Loucy (cell line): ENCODE data around the gene CHMP4B.
A peak's percentile ranks its signal among the peaks of the same experiment; 100 is the strongest.

Experiments
- H2AFZ ChIP-seq: fragments of 200-600 bp; sonication (generic); 2 replicates; pipeline ENCODE4 v1.6.0; 2016; ENCODE audit warnings: antibody characterized with exemption, mild to moderate bottlenecking, low read length, moderate library complexity
- H3F3A ChIP-seq: fragments of 200-600 bp; 2 replicates; pipeline ENCODE4 v1.6.0; 2016; ENCODE audit warnings: antibody characterized with exemption, low read depth, mild to moderate bottlenecking
- H3K27me3 ChIP-seq: fragments of 200-600 bp; sonication (generic); 2 replicates; pipeline ENCODE4 v1.6.1; 2014; ENCODE audit warnings: low read length, mild to moderate bottlenecking; ENCODE audit not compliant: insufficient read depth, poor library complexity, severe bottlenecking
- H3K36me3 ChIP-seq: fragments of 200-600 bp; sonication (generic); 2 replicates; pipeline ENCODE4 v1.6.1; 2016; ENCODE audit warnings: low read length; ENCODE audit not compliant: insufficient read depth
- H3K4me1 ChIP-seq: fragments of 200-600 bp; sonication (generic); 2 replicates; pipeline ENCODE4 v1.5.1; 2014; ENCODE audit warnings: low read length, mild to moderate bottlenecking; ENCODE audit not compliant: insufficient read depth, poor library complexity, severe bottlenecking
- H3K4me2 ChIP-seq: fragments of 200-600 bp; sonication (generic); 2 replicates; pipeline ENCODE4 v1.6.0; 2014; ENCODE audit warnings: antibody characterized with exemption, low read length, low read depth, mild to moderate bottlenecking; ENCODE audit not compliant: poor library complexity, severe bottlenecking
- H3K4me3 ChIP-seq: fragments of 200-600 bp; sonication (generic); 2 replicates; pipeline ENCODE4 v1.5.1; 2014; ENCODE audit warnings: low read length, mild to moderate bottlenecking, mixed read lengths; ENCODE audit not compliant: poor library complexity, severe bottlenecking
- H3K79me2 ChIP-seq: fragments of 200-600 bp; sonication (generic); 2 replicates; pipeline ENCODE4 v1.6.1; 2014; ENCODE audit warnings: low read length; ENCODE audit not compliant: insufficient read depth
- H3K9ac ChIP-seq: fragments of 200-600 bp; sonication (generic); 2 replicates; pipeline ENCODE4 v1.6.0; 2014; ENCODE audit warnings: mild to moderate bottlenecking, low read depth, low read length, moderate library complexity; ENCODE audit not compliant: poor library complexity, severe bottlenecking
- H3K9me2 ChIP-seq: fragments of 200-600 bp; sonication (generic); replicated peaks from 2 replicates; pipeline ENCODE4 v1.6.1; 2016; ENCODE audit warnings: low read depth, low read length, mixed read lengths
- H3K9me3 ChIP-seq: fragments of 200-600 bp; sonication (generic); 2 replicates; pipeline ENCODE4 v1.6.1; 2014; ENCODE audit warnings: mild to moderate bottlenecking, antibody characterized with exemption, low read length, low read depth; ENCODE audit not compliant: insufficient read depth
- H4K20me1 ChIP-seq: fragments of 200-600 bp; sonication (generic); 2 replicates; pipeline ENCODE4 v1.6.0; 2014; ENCODE audit warnings: antibody characterized with exemption, low read length, mild to moderate bottlenecking; ENCODE audit not compliant: insufficient read depth, poor library complexity, severe bottlenecking
- CTCF ChIP-seq: fragments of 200-600 bp; sonication (generic); conservative IDR thresholded peaks from 2 replicates; pipeline ENCODE4 v1.5.1; 2014; ENCODE audit warnings: mild to moderate bottlenecking, antibody characterized with exemption, low read length
- EZH2phosphoT487 ChIP-seq: fragments of 200-600 bp; IDR thresholded peaks from 2 replicates; pipeline ENCODE4 v1.6.1; 2018; ENCODE audit warnings: antibody characterized with exemption, mild to moderate bottlenecking, moderate library complexity, borderline replicate concordance

Gene CHMP4B

DNA sequence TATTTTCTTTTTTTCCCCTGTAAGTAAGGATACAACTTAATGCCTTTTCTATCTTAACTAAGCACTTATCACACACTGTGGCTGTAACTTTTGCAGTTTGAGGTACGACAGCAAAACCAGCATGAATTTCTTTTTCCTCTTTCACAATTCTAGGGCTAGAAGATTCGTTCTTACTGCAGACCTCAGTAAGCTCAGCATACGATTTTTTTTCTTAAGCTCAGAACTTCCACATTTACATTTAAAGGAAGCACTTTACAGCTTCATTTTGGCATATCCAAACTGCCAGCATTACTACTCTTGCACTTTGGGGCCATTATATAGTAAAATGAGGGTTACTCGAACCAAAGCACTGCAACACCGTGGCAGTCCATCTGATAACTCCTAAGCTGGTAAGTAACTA is 889 bp upstream of the CHMP4B start:
- Histone ChIP-seq H3K27me3 (no peaks in the 10 kb centered on the region), H4K20me1 (peaks cover 30% of the 10 kb centered on the region), H3K36me3 (no peaks in the 10 kb centered on the region), H2AFZ (peak overlapping the region; percentile 59), H3K4me2 (no peak overlapping the region), H3K79me2 (peaks cover 40% of the 10 kb centered on the region), H3K9me3 (no peaks in the 10 kb centered on the region), H3K4me1 (peaks cover 29% of the 10 kb centered on the region), H3F3A (no peaks in the 10 kb centered on the region), H3K9ac (no peak overlapping the region), H3K9me2 (no peaks in the 10 kb centered on the region), H3K4me3 (no peak overlapping the region)
- TF ChIP-seq EZH2phosphoT487 (no peak), CTCF (no peak)

GRCh38 chr20:33811776-33812151 is 616 bp downstream of the CHMP4B start:
- H3K79me2 ChIP-seq, result peaks cover 55% of the 10 kb centered on the region
- TF ChIP-seq EZH2phosphoT487, result no peak
- no peak for TF ChIP-seq CTCF
- H3F3A ChIP-seq, result no peaks in the 10 kb centered on the region
- peak overlapping the region; percentile 3; the same call in 1 of the 2 replicates for H2AFZ ChIP-seq
- peak overlapping the region; percentile 87 for H3K9ac ChIP-seq
- H3K9me2 ChIP-seq, result no peaks in the 10 kb centered on the region
- H3K36me3 ChIP-seq, result no peaks in the 10 kb centered on the region
- H4K20me1 ChIP-seq, result peaks cover 43% of the 10 kb centered on the region
- no peaks in the 10 kb centered on the region for H3K27me3 ChIP-seq
- peak overlapping the region; percentile 83 for H3K4me3 ChIP-seq
- peaks cover 43% of the 10 kb centered on the region for H3K4me1 ChIP-seq
- H3K9me3 ChIP-seq, result no peaks in the 10 kb centered on the region
- H3K4me2 ChIP-seq, result peak overlapping the region; percentile 92

DNA sequence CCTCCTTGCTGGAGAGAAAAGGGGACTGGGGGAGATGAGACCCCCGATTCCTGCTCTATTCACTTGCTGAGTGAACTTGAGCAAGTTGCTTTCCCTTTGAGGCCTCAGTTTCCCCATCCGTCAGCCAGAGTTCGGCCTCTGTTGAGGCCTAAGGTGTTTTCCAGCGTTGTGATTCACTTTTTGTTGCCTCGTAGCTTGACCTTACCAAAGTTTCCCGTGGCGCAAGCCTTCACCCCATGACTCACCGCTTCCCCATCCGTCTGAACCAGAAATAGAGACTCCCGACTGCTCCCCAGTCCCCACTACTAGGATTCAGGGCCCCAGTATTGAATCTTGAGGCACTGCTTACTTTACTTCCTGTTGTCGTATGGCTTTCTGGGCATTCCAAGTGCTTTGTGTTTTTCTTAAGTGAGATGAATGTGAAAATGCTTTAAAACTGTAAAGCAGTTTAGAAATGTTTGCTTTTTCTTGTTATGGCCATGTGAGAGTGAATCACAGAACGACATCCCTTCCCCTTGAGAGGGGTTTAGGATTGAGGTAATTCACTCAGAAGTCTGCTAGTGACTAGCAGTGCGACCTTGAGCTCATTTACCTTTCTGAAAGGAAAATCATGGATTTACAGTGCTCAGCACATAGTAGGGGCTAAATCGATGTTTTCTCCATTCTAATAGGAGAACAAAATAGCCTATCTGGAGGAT is 1.2 kb downstream of the CHMP4B start:
- Histone ChIP-seq H3F3A (no peaks in the 10 kb centered on the region), H3K4me2 (peak overlapping the region; percentile 92), H3K4me1 (peaks cover 48% of the 10 kb centered on the region), H3K9me3 (no peaks in the 10 kb centered on the region), H4K20me1 (peaks cover 47% of the 10 kb centered on the region), H3K9me2 (no peaks in the 10 kb centered on the region), H3K36me3 (no peaks in the 10 kb centered on the region), H3K27me3 (no peaks in the 10 kb centered on the region), H3K4me3 (peak overlapping the region; percentile 83), H3K9ac (peak overlapping the region; percentile 87), H2AFZ (no peak overlapping the region), H3K79me2 (peaks cover 60% of the 10 kb centered on the region)
- no peak for TF ChIP-seq CTCF
- TF ChIP-seq EZH2phosphoT487, result no peak
